HG02763 (cell line): ENCODE data around the gene ZNF585A.
"Not testable (repeated sequence)": the region's sequence is repeated elsewhere in the genome, so short reads cannot be mapped to it uniquely, and the experiment has no call there.

Source experiments
- ATAC-seq: cut with Tn5 transposase; IDR thresholded peaks from one replicate; pipeline ENCODE4 v1.9.1; 2021; ENCODE audit warnings: mild to moderate bottlenecking, moderate library complexity; ENCODE audit not compliant: unreplicated experiment

ZNF585A gene

DNA sequence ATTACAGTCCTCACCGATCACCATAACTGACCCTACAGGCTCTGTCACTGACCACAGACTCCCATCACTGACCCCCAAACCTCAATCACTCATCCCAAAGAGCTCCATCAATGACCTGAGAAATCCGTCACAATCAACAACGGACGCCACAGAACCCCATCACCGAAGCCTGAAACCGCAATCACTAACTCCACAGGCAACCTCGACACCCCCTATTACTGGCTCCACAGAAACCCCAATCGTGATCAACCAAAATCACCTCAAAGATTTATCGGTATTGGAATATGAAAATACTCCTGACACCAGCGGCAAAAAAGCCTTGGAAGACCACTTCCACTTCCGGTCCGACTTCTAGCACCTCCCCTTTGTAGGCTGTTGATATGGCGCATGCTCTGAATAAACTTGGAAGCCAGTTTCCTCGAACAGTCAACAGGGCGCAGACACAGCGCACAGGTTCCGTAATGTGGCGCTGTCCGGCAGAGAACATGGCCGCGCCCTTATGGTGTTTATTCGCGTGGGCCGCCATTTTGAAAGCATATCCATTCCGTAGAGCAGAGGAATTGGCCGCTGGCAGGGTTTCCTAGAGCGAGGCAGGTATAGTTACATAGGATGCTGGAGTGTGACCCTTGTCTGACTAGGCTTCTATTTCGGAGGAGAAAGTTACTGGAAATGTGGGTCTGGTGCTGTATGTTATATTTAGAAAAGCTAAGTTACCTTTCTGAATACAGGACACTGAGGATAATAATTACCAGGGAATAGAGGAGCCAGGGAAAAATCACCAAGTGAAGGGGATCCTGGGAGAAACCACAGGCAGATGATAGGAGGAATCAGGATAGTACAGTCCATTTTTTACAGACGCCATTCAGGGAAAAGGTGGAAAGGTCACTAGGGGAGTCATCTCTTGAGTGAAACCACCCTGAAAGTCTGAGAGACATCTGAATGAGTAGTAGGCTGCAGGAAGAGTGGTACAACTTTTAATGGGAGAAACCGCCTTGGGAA is at the start of gene ZNF585A:
Gene ZNF585A, minus strand, starts transcription at position 328 of the 999 bp plus-strand sequence. CDS start 2,785 bp downstream, outside the sequence.
- peak; percentile 95 for ATAC-seq

DNA sequence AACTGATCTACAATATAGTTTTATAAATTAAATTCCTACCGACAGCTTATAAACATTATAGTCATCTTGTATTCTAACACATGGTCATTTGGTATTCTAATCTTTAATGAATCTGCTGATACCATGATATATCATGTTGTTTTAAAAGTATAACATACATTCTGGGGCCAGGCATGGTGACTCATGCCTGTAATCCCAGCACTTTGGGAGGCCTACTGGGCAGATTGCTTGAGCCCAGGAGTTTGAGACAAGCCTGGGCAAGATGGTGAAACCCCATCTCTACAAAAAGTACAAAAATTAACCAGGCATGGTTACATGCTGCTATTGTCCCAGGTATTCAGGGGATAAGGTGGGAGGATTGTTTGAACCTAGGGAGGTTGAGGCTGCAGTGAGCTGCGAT is 48.6 kb upstream of the ZNF585A start:
- no peak for ATAC-seq

DNA sequence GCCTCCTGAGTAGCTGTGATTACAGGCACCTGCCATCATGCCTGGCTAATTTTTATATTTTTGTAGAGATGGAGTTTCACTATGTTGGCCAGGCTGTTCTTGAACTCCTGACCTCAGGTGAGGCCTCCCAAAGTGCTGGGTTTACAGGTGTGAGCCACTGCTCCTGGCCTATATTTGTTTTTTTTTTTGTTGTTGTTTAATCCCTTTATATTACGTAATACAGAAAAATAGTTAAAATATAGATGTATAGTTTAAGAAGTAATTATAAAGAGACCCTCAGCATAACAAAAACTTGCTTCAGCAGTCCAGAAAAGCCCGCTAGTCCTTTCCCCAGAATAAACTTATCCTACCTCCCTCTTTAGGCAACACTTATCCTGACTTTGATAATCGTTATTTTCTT is 47.9 kb upstream of the ZNF585A start:
- no peak for ATAC-seq

DNA sequence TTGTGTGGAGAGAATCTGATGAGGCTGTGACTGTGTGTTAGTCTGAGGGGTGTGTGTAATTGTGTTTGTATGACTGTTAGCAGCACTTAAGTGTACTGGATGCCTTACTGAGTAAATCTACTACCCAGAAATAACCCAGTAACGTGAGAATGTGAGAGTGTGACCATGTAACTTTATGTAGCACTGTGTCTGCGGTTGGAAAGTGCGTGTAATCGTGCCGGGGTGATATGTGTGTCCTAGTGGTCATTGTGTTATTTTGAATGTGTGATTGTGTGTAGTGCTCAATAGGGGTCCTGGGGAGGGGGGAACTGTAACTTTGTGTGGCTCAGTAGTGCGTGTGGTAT is 46.1 kb upstream of the ZNF585A start:
- no peak for ATAC-seq

DNA sequence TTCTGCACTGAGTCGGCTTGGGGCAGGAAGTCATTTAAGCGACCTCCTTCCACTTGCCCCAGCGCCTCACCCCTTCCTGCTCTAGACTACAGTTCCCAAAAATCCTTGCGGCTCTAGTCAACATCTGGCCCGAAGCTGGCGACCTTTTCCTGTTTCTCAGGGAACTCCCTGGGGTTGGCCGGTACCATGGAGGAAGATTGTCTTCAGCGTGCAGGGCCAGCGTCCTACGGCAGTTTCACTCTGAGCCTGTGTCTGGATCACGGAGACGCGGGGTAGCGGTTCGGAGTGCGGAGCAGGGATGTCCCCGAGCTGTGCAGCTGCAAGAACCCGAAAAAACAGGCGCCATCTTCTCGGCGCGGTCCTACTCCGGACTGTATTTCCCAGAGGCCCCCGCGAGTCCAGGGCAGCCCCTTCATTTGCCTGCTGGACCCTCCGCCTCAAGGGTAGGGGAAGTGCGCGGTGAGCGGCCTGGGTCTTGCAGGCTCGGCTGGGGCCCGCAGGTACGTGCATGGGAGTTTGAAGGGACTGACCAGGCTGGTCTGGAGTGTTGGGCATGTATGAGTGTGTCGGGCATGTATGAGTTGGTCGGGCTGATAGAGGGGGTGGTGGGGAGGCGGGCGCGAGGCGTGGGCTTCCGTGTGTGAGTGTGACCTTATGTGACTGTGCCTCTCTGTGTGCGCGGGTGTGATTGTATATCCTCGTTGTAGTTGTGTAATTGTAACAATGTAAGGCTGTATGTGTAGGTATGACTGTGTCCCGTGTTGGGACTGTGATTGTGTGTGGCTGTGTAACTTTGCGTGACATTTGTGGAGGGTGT is 45.5 kb upstream of the ZNF585A start, which contains the start of gene ZNF383:
Gene ZNF383, plus strand, starts transcription at position 440 of the 817 bp plus-strand sequence. CDS start 12,240 bp downstream, outside the sequence.
- peak; percentile 91 for ATAC-seq

DNA sequence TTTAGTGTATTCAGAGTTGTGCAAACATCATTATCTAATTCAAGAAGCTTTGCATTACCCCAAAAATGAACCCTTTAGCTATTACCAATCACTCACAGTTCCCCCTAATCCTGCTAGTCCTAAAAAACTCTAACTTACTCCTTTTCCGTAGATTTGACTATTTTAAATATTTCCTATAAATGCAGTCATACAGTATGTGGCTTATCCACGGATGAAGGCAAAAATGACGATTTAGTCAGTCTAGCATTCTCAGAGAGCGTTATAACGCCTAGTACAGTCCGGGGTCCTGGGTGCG is 44.9 kb upstream of the ZNF585A start:
- no peak for ATAC-seq

DNA sequence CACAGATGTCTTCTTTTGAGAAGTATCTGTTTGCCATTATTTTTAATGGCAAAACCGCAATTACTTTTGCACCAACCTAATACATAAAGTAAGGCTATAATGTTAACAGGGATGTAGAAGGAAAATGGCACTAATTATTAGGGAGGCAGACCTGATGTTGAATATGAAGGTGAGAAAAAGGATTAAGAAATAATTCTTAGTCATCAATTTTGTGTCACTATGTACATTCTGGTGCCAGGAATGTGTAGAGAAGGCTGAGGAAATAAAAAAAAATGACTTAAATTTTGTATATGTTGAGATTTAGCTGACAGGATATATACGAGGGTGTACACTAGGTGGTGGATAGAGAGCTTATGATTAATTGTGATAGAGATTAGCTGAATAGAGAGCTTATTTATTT is 25.3 kb upstream of the ZNF585A start:
- no peak for ATAC-seq

DNA sequence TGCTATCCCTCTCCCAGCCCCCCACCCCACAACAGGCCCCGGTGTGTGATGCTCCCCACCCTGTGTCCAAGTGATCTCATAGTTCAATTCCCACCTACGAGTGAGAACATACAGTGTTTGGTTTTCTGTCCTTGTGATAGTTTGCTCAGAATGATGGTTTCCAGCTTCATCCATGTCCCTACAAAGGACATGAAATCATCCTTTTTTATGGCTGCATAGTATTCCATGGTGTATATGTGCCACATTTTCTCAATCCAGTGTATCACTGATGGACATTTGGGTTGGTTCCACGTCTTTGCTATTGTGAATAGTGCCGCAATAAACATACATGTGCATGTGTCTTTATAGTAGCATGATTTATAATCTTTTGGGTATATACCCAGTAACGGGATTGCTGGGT is 24.6 kb upstream of the ZNF585A start:
- not testable (repeated sequence) for ATAC-seq

DNA sequence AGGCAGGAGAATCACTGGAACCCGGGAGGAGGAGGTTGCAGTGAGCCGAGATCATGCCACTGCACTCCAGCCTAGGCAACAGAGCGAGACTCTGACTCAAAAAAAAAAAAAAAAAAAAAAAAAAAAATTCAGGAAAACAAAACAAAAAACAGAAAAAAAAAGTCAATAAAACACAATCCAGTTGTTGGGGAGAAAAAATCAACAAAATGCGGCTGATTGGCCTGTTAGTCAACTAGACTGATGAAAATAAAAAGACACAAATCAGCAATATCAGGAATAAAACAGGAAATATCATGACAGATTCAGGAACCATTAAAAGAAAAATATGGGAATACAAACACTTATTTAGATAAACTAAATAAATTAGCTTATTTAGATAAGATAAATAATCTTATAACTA is 22.8 kb upstream of the ZNF585A start:
- not testable (repeated sequence) for ATAC-seq

DNA sequence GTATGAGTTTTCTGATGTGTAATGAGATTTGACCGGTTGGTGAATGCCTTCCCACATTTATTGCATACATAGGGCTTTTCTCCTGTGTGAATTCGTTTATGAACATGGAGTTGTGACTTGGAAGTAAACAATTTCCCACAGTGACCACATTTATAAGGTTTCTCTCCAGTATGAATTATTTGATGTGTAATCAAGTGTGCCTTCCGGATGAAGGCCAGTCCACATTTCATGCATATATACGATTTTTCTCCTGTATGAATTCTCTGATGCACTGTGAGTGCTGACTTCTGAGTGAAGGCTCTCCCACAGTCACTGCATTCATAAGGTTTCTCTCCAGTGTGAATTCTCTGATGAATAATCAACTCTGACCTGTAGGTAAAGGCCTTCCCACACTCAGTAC is 13.6 kb upstream of the ZNF585A start:
- not testable (repeated sequence) for ATAC-seq

DNA sequence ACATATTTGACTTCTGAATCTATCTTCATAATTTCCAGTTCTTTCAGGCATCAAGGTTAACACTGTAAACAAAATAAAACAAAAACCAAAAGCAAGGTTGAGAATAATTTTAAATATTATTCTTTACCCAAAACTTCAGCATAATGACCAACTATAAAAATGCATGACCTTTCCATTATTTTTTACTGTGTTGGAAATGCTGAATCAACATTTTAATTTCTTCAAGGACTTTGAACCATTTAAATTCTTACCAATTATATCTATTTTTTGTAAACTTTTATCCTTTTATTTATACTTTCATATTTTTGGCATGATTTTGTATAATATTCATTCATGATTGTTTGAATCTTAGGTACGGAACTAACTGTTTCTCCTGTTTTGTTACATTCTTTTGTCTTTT is 6.9 kb downstream of the ZNF585A start:
- ATAC-seq, result no peak

DNA sequence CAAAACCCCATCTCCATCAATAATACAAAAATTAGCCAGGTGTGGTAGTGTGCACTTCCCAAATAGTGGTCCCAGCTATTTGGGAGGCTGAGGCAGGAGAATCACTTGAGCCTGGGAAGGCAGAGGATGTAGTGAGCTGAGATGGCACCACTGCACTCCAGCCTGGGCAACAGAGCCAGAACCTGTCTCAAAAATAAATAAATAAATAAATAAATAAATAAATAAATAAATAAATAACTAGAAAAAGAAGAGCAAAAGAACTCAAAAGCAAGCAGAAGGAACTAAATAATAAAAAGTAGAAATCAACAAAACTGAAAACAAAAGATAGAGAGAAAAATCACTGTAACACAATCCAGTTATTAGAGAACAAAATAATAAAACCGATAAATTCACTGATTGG is 12.3 kb downstream of the ZNF585A start:
- ATAC-seq, result no peak

DNA sequence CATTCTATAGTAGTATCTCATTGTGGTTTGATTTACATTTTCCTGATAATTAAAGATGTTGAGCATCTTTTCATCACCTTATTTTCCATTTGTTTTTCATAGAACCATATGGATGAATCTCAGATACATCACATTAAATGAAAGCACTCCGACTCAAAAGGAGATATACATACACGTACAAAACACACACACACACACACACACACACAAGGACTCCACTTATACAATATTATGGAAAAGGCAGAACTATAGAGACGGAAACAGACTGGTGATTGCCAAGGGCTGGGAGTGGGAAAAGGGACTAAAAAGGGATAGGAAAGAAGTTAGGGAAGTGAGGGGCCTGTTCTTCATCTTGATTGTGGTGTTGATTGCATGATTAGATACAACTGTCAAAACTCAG is 24.3 kb downstream of the ZNF585A start:
- no peak for ATAC-seq

DNA sequence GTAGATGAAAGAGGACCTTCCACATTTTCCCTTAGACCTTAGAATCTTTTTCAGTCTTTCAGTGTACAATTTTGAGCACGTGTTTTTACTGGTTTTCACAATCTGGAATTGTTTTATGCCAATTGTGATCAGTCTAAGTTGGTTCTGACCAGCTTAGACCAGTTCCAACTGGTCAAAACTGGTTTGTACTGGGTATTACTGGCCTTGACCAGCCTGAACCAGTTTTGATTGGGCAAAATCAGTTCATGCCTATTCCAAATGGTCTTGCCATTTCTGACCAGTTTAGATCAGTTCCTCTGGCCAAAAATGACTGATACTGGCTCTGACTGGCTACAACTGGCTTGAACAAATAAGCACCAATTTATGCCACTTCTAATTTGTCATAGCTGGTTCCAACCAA is 36.4 kb downstream of the ZNF585A start:
- no peak for ATAC-seq

DNA sequence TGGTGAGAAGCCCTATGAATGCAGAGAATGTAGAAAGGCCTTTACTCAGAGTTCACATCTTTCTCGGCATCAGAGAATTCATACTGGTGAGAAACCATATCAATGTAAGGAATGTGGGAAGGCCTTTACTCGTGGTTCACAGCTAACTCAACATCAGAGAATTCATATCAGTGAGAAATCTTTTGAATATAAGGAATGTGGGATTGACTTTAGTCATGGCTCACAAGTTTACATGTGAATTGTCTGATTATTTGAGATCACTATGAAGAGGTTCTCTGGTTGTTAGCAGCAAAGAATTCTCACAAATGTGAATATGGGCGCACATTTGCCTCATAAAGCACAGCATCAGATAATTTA is 43.7 kb downstream of the ZNF585A start:
- no peak for ATAC-seq

DNA sequence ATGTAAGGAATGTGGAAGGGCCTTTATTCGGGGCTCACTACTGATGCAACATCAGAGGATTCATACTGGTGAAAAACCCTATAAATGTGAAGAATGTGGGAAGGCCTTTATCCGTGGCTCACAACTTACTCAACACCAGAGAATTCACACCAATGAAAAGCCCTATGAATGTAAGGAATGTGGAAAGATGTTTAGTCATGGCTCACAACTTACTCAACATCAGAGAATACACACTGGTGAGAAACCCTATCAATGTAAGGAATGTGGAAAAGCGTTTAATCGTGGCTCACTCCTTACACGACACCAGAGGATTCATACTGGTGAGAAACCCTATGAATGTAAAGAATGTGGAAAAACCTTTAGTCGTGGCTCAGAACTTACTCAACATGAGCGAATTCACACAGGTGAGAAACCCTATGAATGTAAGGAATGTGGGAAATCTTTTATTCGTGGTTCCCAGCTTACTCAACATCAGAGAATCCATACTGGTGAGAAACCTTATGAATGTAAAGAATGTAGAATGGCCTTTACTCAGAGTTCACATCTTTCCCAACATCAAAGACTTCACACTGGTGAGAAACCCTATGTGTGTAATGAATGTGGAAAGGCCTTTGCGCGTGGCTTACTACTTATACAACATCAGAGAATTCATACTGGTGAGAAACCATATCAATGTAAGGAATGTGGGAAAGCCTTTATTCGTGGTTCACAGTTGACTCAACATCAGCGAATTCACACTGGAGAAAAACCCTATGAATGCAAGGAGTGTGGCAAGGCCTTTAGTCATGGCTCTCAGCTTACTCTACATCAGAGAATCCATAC is 44.3 kb downstream of the ZNF585A start:
- ATAC-seq, result no peak

DNA sequence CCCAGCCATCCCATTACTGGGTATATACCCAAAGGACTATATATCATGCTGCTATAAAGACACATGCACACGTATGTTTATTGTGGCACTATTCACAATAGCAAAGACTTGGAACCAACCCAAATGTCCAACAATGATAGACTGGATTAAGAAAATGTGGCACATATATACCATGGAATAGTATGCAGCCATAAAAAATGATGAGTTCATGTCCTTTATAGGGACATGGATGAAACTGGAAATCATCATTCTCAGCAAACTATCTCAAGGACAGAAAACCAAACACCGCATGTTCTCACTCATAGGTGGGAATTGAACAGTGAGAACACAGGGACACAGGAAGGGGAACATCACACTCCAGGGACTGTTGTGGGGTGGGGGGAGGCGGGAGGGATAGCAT is 50.4 kb downstream of the ZNF585A start:
- ATAC-seq, result not testable (repeated sequence)

DNA sequence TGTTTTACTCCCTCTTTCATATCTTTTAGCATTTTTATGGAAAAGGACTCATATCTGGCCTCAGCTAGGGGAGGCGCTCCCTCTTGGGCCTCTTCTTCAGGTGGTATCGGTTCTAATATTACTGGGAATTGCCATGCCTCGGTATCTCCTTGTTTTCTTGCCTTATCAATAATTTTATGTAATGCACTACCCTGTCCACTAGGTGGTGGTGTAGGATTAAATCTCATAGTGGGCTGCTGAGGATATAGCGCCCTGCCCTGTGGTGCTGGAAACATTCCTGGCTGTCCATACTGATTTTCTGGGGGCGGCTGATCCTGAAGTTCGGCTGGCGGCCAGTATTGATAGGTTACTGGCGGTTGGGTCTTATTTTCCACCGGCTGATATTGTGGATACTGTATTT is 58.5 kb downstream of the ZNF585A start:
- ATAC-seq, result no peak

DNA sequence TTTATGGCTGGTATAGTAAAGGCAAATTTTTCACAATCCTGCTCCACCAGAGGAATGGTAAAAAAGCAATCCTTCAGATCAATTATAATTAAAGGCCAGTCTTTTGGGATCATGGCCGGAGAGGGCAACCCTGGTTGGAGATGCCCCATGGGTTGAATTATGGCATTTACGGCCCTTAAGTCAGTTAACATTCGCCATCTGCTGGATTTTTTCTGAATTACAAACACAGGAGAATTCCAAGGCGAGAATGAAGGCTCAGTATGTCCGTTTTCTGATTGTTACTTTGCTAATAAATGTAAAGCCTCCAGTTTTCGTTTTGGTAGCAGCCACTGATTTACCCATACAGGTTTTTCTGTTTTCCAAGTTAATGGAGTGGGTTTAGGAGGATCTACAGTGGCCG is 60.7 kb downstream of the ZNF585A start:
- not testable (repeated sequence) for ATAC-seq

DNA sequence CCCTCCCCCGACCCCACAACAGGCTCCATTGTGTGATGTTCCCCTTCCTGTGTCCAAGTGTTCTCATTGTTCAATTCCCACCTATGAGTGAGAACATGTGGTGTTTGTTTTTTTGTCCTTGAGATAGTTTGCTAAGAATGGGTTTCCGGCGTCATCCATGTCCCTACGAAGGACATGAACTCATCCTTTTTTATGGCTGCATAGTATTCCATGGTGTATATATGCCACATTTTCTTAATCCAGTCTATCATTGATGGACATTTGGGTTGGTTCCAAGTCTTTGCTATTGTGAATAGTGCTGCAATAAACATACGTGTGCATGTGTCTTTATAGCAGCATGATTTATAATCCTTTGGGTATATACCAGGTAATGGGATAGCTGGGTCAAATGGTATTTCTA is 68.4 kb downstream of the ZNF585A start:
- ATAC-seq, result not testable (repeated sequence)

DNA sequence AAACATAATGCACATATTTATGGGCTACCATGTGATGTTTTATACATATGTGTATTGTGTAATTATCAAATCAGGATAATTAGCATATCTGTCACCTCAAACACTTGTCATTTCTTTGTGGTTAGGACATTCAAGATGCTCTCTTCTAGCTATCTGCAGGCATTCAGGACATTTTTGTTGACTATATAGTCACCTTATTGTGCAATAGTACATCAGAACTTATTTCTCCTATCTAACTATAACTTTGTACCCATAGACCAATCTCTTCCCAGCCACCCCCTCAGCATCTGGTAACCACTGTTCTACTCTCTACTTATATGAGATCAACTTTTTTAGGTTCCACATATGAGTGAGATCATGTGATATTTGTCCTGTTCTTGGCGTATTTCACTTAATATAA is 73.9 kb downstream of the ZNF585A start:
- no peak for ATAC-seq
